ENCODE data around the gene KLF16.
A peak's percentile ranks its signal among the peaks of the same experiment; 100 is the strongest.
"Not testable (repeated sequence)": the region's sequence is repeated elsewhere in the genome, so short reads cannot be mapped to it uniquely, and the experiment has no call there.

KLF16 gene

GRCh38 chr19:1863328-1863637 is at the start of gene KLF16:
TSS of gene KLF16 (minus strand) at chr19:1863579. CDS start at chr19:1863497, 82 bp downstream.
- no peak for DNase-seq

- no peak for DNase-seq
Observed at GRCh38 chr19:1912760-1913505, 49.6 kb upstream of the KLF16 start.

GRCh38 chr19:1911995-1912394 is 48.6 kb upstream of the KLF16 start:
- DNase-seq, result no peak

GRCh38 chr19:1911098-1911497 is 47.7 kb upstream of the KLF16 start:
- DNase-seq, result no peak

- no peak for DNase-seq
Observed at GRCh38 chr19:1910177-1910576, 46.8 kb upstream of the KLF16 start.

GRCh38 chr19:1909761-1910080 is 46.3 kb upstream of the KLF16 start:
- no peak for DNase-seq

GRCh38 chr19:1908364-1908678 is 44.9 kb upstream of the KLF16 start:
- DNase-seq, result no peak

- DNase-seq, result no peak
Observed at GRCh38 chr19:1907563-1908363, 44.4 kb upstream of the KLF16 start.

GRCh38 chr19:1906985-1907562 is 43.7 kb upstream of the KLF16 start:
- DNase-seq, result no peak

GRCh38 chr19:1905863-1906375 is 42.5 kb upstream of the KLF16 start:
- DNase-seq, result no peak

- peak; percentile 99 for DNase-seq
Observed at GRCh38 chr19:1905110-1905862, 41.9 kb upstream of the KLF16 start, which contains the start of the genes ADAT3 and SCAMP4. TSS of gene ADAT3 (plus strand) at chr19:1905399. CDS start at chr19:1912048, 6,649 bp downstream. TSS of gene SCAMP4 (plus strand) at chr19:1905399. CDS start at chr19:1915020, 9,621 bp downstream.

GRCh38 chr19:1904860-1905109 is 41.4 kb upstream of the KLF16 start:
- no peak for DNase-seq

- no peak for DNase-seq
Observed at GRCh38 chr19:1902923-1903322, 39.5 kb upstream of the KLF16 start.

GRCh38 chr19:1901940-1902404 is 38.6 kb upstream of the KLF16 start:
- DNase-seq, result no peak

- no peak for DNase-seq
Observed at GRCh38 chr19:1896508-1896907, 33.1 kb upstream of the KLF16 start.

- no peak for DNase-seq
Observed at GRCh38 chr19:1893791-1894190, 30.4 kb upstream of the KLF16 start.

GRCh38 chr19:1889907-1890306 is 26.5 kb upstream of the KLF16 start:
- no peak for DNase-seq

- no peak for DNase-seq
Observed at GRCh38 chr19:1888385-1888784, 25.0 kb upstream of the KLF16 start.

GRCh38 chr19:1886360-1886759 is 23.0 kb upstream of the KLF16 start:
- not testable (repeated sequence) for DNase-seq

GRCh38 chr19:1885398-1886119 is 22.2 kb upstream of the KLF16 start, which contains the start of gene ABHD17A:
TSS of gene ABHD17A (minus strand) at chr19:1885496. CDS start at chr19:1881566, 3,930 bp downstream.
- DNase-seq, result peak; percentile 84

GRCh38 chr19:1884719-1885334 is 21.4 kb upstream of the KLF16 start:
- DNase-seq, result no peak

- DNase-seq, result no peak
Observed at GRCh38 chr19:1884291-1884718, 20.9 kb upstream of the KLF16 start.
